CD4-positive, alpha-beta memory T cell (primary cell): Measurements from ENCODE around the gene SDF2L1. TPM values are rescaled to one million over a fixed set of nuclear protein-coding genes. Genes with fewer than 3 reads are reported as not detected.
"Not testable (repeated sequence)": the region's sequence is repeated elsewhere in the genome, so short reads cannot be mapped to it uniquely, and the experiment has no call there.

ENCODE experiments used
- CTCF ChIA-PET: fragments of 350-600 bp; sonication (Branson Sonifier 250); formaldehyde crosslinking; loops from one replicate; lab custom pipeline; 2021; ENCODE audit warnings: inconsistent platforms; ENCODE audit not compliant: partially characterized antibody; lab: Charles Lee
- POLR2A ChIA-PET: fragments of 350-600 bp; sonication (Branson Sonifier 250); formaldehyde crosslinking; loops from one replicate; lab custom pipeline; 2021; ENCODE audit not compliant: partially characterized antibody; lab: Charles Lee
- DNase-seq, 5 donors: peaks; one replicate each; pipeline versions ENCODE4 v3.0.0 to v3.0.0-alpha.2; 2020 to 2022; ENCODE audit warnings: mixed read lengths in 1 of 5
- H3K27ac ChIP-seq: one replicate; pipeline ENCODE4 v1.7.0; 2013; ENCODE audit warnings: low read depth, low read length
- H3K27me3 ChIP-seq: 2 replicates; pipeline ENCODE4 v1.7.0; 2013; ENCODE audit warnings: mild to moderate bottlenecking, low read length, moderate library complexity; ENCODE audit not compliant: insufficient read depth
- H3K36me3 ChIP-seq: 2 replicates; pipeline ENCODE4 v1.7.0; 2013; ENCODE audit warnings: mild to moderate bottlenecking, low read length, moderate library complexity; ENCODE audit not compliant: insufficient read depth
- H3K4me1 ChIP-seq: 2 replicates; pipeline ENCODE4 v1.7.0; 2013; ENCODE audit warnings: mild to moderate bottlenecking, low read length, moderate library complexity; ENCODE audit not compliant: insufficient read depth
- H3K4me3 ChIP-seq, 2 donors: one replicate each; pipeline ENCODE4 v1.7.0; 2013; ENCODE audit warnings: low read length in 2 of 2, mild to moderate bottlenecking in 1 of 2
- H3K9me3 ChIP-seq, 2 donors: one replicate each; pipeline ENCODE4 v1.7.0; 2013; ENCODE audit warnings: low read length in 2 of 2, control low read depth in 1 of 2; ENCODE audit not compliant: control insufficient read depth in 1 of 2
- H3K27ac Mint-ChIP-seq, 7 donors: one replicate each; pipeline ENCODE4 v1.8.0; 2020 to 2021; ENCODE audit warnings: mixed read lengths in 7 of 7, mild to moderate bottlenecking in 6 of 7, inconsistent platforms in 3 of 7, moderate library complexity in 3 of 7
- H3K27me3 Mint-ChIP-seq, 2 donors: one replicate each; pipeline ENCODE4 v1.8.0; 2020 to 2021; ENCODE audit warnings: mixed read lengths in 2 of 2
- H3K36me3 Mint-ChIP-seq, 2 donors: one replicate each; pipeline ENCODE4 v1.8.0; 2020 to 2021; ENCODE audit warnings: mixed read lengths in 2 of 2, inconsistent platforms in 1 of 2, mild to moderate bottlenecking in 1 of 2
- H3K4me1 Mint-ChIP-seq, 4 donors: one replicate each; pipeline ENCODE4 v1.8.0; 2020 to 2021; ENCODE audit warnings: mixed read lengths in 4 of 4, mild to moderate bottlenecking in 1 of 4
- H3K4me3 Mint-ChIP-seq, 8 donors: one replicate each; pipeline ENCODE4 v1.8.0; 2020 to 2021; ENCODE audit warnings: mixed read lengths in 8 of 8, mild to moderate bottlenecking in 7 of 8, moderate library complexity in 6 of 8, inconsistent platforms in 3 of 8
- H3K9me3 Mint-ChIP-seq, 8 donors: one replicate each; pipeline ENCODE4 v1.8.0; 2020 to 2021; ENCODE audit warnings: mixed read lengths in 8 of 8, mild to moderate bottlenecking in 5 of 8, inconsistent platforms in 3 of 8, moderate library complexity in 1 of 8
- intact Hi-C: fragments of 100-400 bp; cut with micrococcal nuclease; formaldehyde crosslinking; loops from one replicate; pipeline ENCODE4 v1.15.1; 2023
- polyA plus RNA-seq, 2 donors: library from polyadenylated mRNA; unstranded; fragments of 300-500 nt; fragmentation: Illumina TruSeq; gene quantifications; one replicate each; pipeline ENCODE4 v1.2.3, GENCODE V29; 2021
- total RNA-seq, 2 experiments: library from RNA; stranded (reverse); gene quantifications; one replicate each; pipeline ENCODE4 v1.2.3, GENCODE V29; 2021

Gene SDF2L1
- 10 to 100 TPM; 39.6 to 44.3 TPM for total RNA-seq
- polyA plus RNA-seq, result 10 to 100 TPM; 78.0 to 99.1 TPM

GRCh38 chr22:21641789-21642583 lies at the start of gene SDF2L1:
SDF2L1 (plus strand) TSS chr22:21642302; CDS start chr22:21642337, 35 bp downstream.
- H3K4me3 Mint-ChIP-seq, result peak within 1 kb of the TSS; percentile 77 to 89 (median 86)
- H3K36me3 ChIP-seq, result peaks cover 2% of the 10 kb centered on the region
- no peaks in the 10 kb centered on the region for H3K9me3 Mint-ChIP-seq
- peak within 1 kb of the TSS; percentile 63 for H3K27ac ChIP-seq
- CTCF ChIA-PET, result interaction anchor here (0.7 to 7.2 kb wide), 8 partner anchors 10 to 74 kb away, joined by 3 to 245 read pairs (median 6); partner anchors contain the start of genes CCDC116, PPIL2 and YDJC
- peaks cover 13 to 25% of the 10 kb centered on the region in 2 donors for H3K36me3 Mint-ChIP-seq
- intact Hi-C loops, result loop anchor here (1.0 kb wide), 4 partner anchors 10 to 24 kb away; partner anchors contain the start of gene PPIL2
- no peaks in the 10 kb centered on the region for H3K27me3 ChIP-seq
- peak within 1 kb of the TSS; percentile 41 to 95 (median 91) for H3K27ac Mint-ChIP-seq
- H3K4me1 Mint-ChIP-seq, result peaks cover 17 to 39% (median 29%) of the 10 kb centered on the region in 4 donors
- POLR2A ChIA-PET, result interaction anchor here (0.7 to 7.1 kb wide), 11 partner anchors 10 to 94 kb away, joined by 3 to 201 read pairs (median 7); partner anchors contain the start of genes CCDC116, PPIL2, YDJC and YPEL1
- peak; percentile 98 to 99 (median 98) for DNase-seq
- H3K9me3 ChIP-seq, result no peaks in the 10 kb centered on the region
- H3K27me3 Mint-ChIP-seq, result peaks cover 0 to 1% of the 10 kb centered on the region in 2 donors
- H3K4me3 ChIP-seq, result peak within 1 kb of the TSS; percentile 67 to 85
- peaks cover 25% of the 10 kb centered on the region for H3K4me1 ChIP-seq

- peaks cover 36 to 54% of the 10 kb centered on the region in 2 donors for H3K36me3 Mint-ChIP-seq
- H3K27ac Mint-ChIP-seq, result no peak overlapping the region
These were observed 49.7 kb upstream of the SDF2L1 start for GRCh38 chr22:21592422-21592821.

GRCh38 chr22:21593406-21594232 lies 48.5 kb upstream of the SDF2L1 start:
- H3K9me3 ChIP-seq, result no peaks in the 10 kb centered on the region
- H3K27me3 ChIP-seq, result no peaks in the 10 kb centered on the region
- Mint-ChIP-seq H3K9me3 (peaks cover 0 to 3% (median 0%) of the 10 kb centered on the region in 8 donors), H3K4me3 (peak overlapping the region in 1 of 8 donors; percentile 63), H3K27ac (peak overlapping the region in 6 of 7 donors; percentile 0 to 83 (median 43)), H3K36me3 (peaks cover 40 to 47% of the 10 kb centered on the region in 2 donors), H3K4me1 (peaks cover 34 to 71% (median 52%) of the 10 kb centered on the region in 4 donors), H3K27me3 (no peaks in the 10 kb centered on the region)
- peaks cover 18% of the 10 kb centered on the region for H3K4me1 ChIP-seq
- intact Hi-C loops, result no loop called here
- ChIA-PET CTCF (no interaction called here), POLR2A (no interaction called here)
- H3K36me3 ChIP-seq, result peaks cover 29% of the 10 kb centered on the region
- H3K4me3 ChIP-seq, result no peak overlapping the region
- H3K27ac ChIP-seq, result no peak overlapping the region
- DNase-seq, result no peak

More at GRCh38 chr22:21592422-21592821, 49.7 kb upstream of the SDF2L1 start:
- H3K27me3 ChIP-seq, result no peaks in the 10 kb centered on the region
- no peaks in the 10 kb centered on the region for H3K27me3 Mint-ChIP-seq
- ChIA-PET POLR2A (no interaction called here), CTCF (no interaction called here)
- intact Hi-C loops, result no loop called here
- H3K4me1 ChIP-seq, result peaks cover 28% of the 10 kb centered on the region
- no peak overlapping the region for H3K27ac ChIP-seq
- H3K36me3 ChIP-seq, result peaks cover 29% of the 10 kb centered on the region
- H3K4me1 Mint-ChIP-seq, result peaks cover 39 to 77% (median 60%) of the 10 kb centered on the region in 4 donors
- H3K4me3 Mint-ChIP-seq, result no peak overlapping the region
- H3K4me3 ChIP-seq, result no peak overlapping the region
- no peak for DNase-seq
- H3K9me3 ChIP-seq, result no peaks in the 10 kb centered on the region
- peaks cover 0 to 3% (median 0%) of the 10 kb centered on the region in 8 donors for H3K9me3 Mint-ChIP-seq

GRCh38 chr22:21594865-21595452 lies 47.1 kb upstream of the SDF2L1 start:
- peaks cover 33 to 70% (median 54%) of the 10 kb centered on the region in 4 donors for H3K4me1 Mint-ChIP-seq
- ChIA-PET CTCF (no interaction called here), POLR2A (no interaction called here)
- Histone ChIP-seq H3K9me3 (no peaks in the 10 kb centered on the region), H3K27me3 (no peaks in the 10 kb centered on the region), H3K4me1 (peaks cover 14% of the 10 kb centered on the region), H3K36me3 (peaks cover 29% of the 10 kb centered on the region), H3K27ac (no peak overlapping the region), H3K4me3 (no peak overlapping the region)
- peaks cover 45 to 51% of the 10 kb centered on the region in 2 donors for H3K36me3 Mint-ChIP-seq
- no peak overlapping the region for H3K4me3 Mint-ChIP-seq
- H3K27me3 Mint-ChIP-seq, result no peaks in the 10 kb centered on the region
- H3K9me3 Mint-ChIP-seq, result peaks cover 0 to 3% (median 0%) of the 10 kb centered on the region in 8 donors
- DNase-seq, result no peak
- peak overlapping the region in 3 of 7 donors; percentile 24 to 57 (median 46) for H3K27ac Mint-ChIP-seq
- intact Hi-C loops, result no loop called here

- H3K4me3 ChIP-seq, H3K27ac ChIP-seq, POLR2A ChIA-PET, H3K27me3 Mint-ChIP-seq, H3K9me3 ChIP-seq, H3K4me3 Mint-ChIP-seq, H3K27ac Mint-ChIP-seq, CTCF ChIA-PET, DNase-seq, intact Hi-C loops, H3K9me3 Mint-ChIP-seq, H3K27me3 ChIP-seq, H3K4me1 ChIP-seq: not testable (repeated sequence)
- peaks cover 45 to 46% of the 10 kb centered on the region in 2 donors for H3K36me3 Mint-ChIP-seq
- peaks cover 25 to 59% (median 46%) of the 10 kb centered on the region in 4 donors for H3K4me1 Mint-ChIP-seq
- peaks cover 29% of the 10 kb centered on the region for H3K36me3 ChIP-seq
These were observed 45.6 kb upstream of the SDF2L1 start for GRCh38 chr22:21596356-21597135.

- POLR2A ChIA-PET, result interaction anchor here (1.0 kb wide), 1 partner anchor 26 kb away, joined by 3 read pairs; no protein-coding TSS in a partner anchor
- no peak for DNase-seq
- H3K9me3 ChIP-seq, result no peaks in the 10 kb centered on the region
- H3K4me1 ChIP-seq, result no peaks in the 10 kb centered on the region
- CTCF ChIA-PET, result interaction anchor here (0.6 to 1.5 kb wide), 2 partner anchors 9 to 48 kb away, joined by 3 to 5 read pairs; no protein-coding TSS in a partner anchor
- intact Hi-C loops, result no loop called here
- no peak overlapping the region for H3K27ac ChIP-seq
- H3K9me3 Mint-ChIP-seq, result peaks cover 0 to 3% (median 0%) of the 10 kb centered on the region in 8 donors
- H3K36me3 Mint-ChIP-seq, result peaks cover 39 to 43% of the 10 kb centered on the region in 2 donors
- no peak overlapping the region for H3K4me3 ChIP-seq
- H3K27me3 Mint-ChIP-seq, result no peaks in the 10 kb centered on the region
- H3K27ac Mint-ChIP-seq, result peak overlapping the region in 1 of 7 donors; percentile 5
- no peaks in the 10 kb centered on the region for H3K27me3 ChIP-seq
- H3K36me3 ChIP-seq, result peaks cover 21% of the 10 kb centered on the region
- H3K4me1 Mint-ChIP-seq, result peaks cover 26 to 58% (median 44%) of the 10 kb centered on the region in 4 donors
- peak overlapping the region in 1 of 8 donors; percentile 22 for H3K4me3 Mint-ChIP-seq
These were observed 43.8 kb upstream of the SDF2L1 start for GRCh38 chr22:21598302-21598701.
